ENCODE measurements around the gene KDM3A.
A peak's percentile ranks its signal among the peaks of the same experiment; 100 is the strongest.

Gene KDM3A

GRCh38 chr2:86471637-86472036 is 30.5 kb downstream of the KDM3A start:
- no peaks in the 10 kb centered on the region for H3K27me3 ChIP-seq (ENCODE audit: insufficient read depth, low read length)
- no peak for DNase-seq
- H2AFZ ChIP-seq (ENCODE audit: insufficient read depth, low read length, poor library complexity) = no peak overlapping the region
- H3K79me2 ChIP-seq (ENCODE audit: control insufficient read depth, insufficient read depth, low read length, poor library complexity) = no peaks in the 10 kb centered on the region
- no peak overlapping the region for H2BK12ac ChIP-seq (ENCODE audit: low read length)
- no peak overlapping the region for H4K91ac ChIP-seq (ENCODE audit: low read depth, low read length)
- no peak overlapping the region for H4K12ac ChIP-seq (ENCODE audit: low read depth, low read length)
- peaks cover 13 to 23% of the 10 kb centered on the region in 2 experiments for H3K36me3 ChIP-seq (ENCODE audit: control insufficient read depth in 1 of 2, insufficient read depth in 2 of 2, low read length in 2 of 2)
- no peak overlapping the region for H3K4me2 ChIP-seq (ENCODE audit: low read length)
- no peaks in the 10 kb centered on the region for H3K9me3 ChIP-seq (ENCODE audit: insufficient read depth, low read depth, low read length)
- no peak overlapping the region for H3K4ac ChIP-seq (ENCODE audit: low read depth, low read length)
- no peak overlapping the region for H3K23ac ChIP-seq (ENCODE audit: low read length)
- no peak overlapping the region for H2BK5ac ChIP-seq (ENCODE audit: low read depth, low read length, poor library complexity)
- no peak overlapping the region for H3K27ac ChIP-seq (ENCODE audit: low read depth, low read length)
- no peak overlapping the region for H3K14ac ChIP-seq (ENCODE audit: low read length)
- no peak overlapping the region for H3K4me3 ChIP-seq (ENCODE audit: low read depth, low read length)
- WGBS (ENCODE audit: extremely low coverage, insufficient coverage, insufficient read length) = no CpG with 5 or more reads among the region's 6 CpGs
- H3K18ac ChIP-seq (ENCODE audit: low read length) = no peak overlapping the region
- H3K79me1 ChIP-seq (ENCODE audit: low read length) = no peaks in the 10 kb centered on the region
- H3K4me1 ChIP-seq (ENCODE audit: control insufficient read depth in 1 of 2, insufficient read depth in 2 of 2, low read length in 2 of 2) = no peaks in the 10 kb centered on the region
- no peak overlapping the region for H2AK5ac ChIP-seq (ENCODE audit: low read length)
- H4K8ac ChIP-seq (ENCODE audit: low read depth, low read length) = no peak overlapping the region
- H2BK120ac ChIP-seq (ENCODE audit: insufficient read depth, low read length, poor library complexity) = no peak overlapping the region
- H3K9ac ChIP-seq (ENCODE audit: low read length) = no peak overlapping the region

GRCh38 chr2:86476092-86476491 is 34.9 kb downstream of the KDM3A start:
- Histone ChIP-seq H3K27me3 (ENCODE audit: insufficient read depth, low read length) (no peaks in the 10 kb centered on the region), H4K8ac (ENCODE audit: low read depth, low read length) (no peak overlapping the region), H3K79me1 (ENCODE audit: low read length) (no peaks in the 10 kb centered on the region), H2AFZ (ENCODE audit: insufficient read depth, low read length, poor library complexity) (no peak overlapping the region), H3K4me3 (ENCODE audit: low read depth, low read length) (no peak overlapping the region), H2BK5ac (ENCODE audit: low read depth, low read length, poor library complexity) (no peak overlapping the region), H3K14ac (ENCODE audit: low read length) (no peak overlapping the region), H3K36me3 (ENCODE audit: control insufficient read depth in 1 of 2, insufficient read depth in 2 of 2, low read length in 2 of 2) (peaks cover 15 to 34% of the 10 kb centered on the region in 2 experiments), H2BK12ac (ENCODE audit: low read length) (no peak overlapping the region), H4K12ac (ENCODE audit: low read depth, low read length) (no peak overlapping the region), H3K23ac (ENCODE audit: low read length) (no peak overlapping the region), H3K79me2 (ENCODE audit: control insufficient read depth, insufficient read depth, low read length, poor library complexity) (no peaks in the 10 kb centered on the region), H3K27ac (ENCODE audit: low read depth, low read length) (no peak overlapping the region), H2AK5ac (ENCODE audit: low read length) (no peak overlapping the region), H3K9me3 (ENCODE audit: insufficient read depth, low read depth, low read length) (no peaks in the 10 kb centered on the region), H3K4me1 (ENCODE audit: control insufficient read depth in 1 of 2, insufficient read depth in 2 of 2, low read length in 2 of 2) (no peaks in the 10 kb centered on the region), H3K4me2 (ENCODE audit: low read length) (no peak overlapping the region), H4K91ac (ENCODE audit: low read depth, low read length) (no peak overlapping the region), H2BK120ac (ENCODE audit: insufficient read depth, low read length, poor library complexity) (no peak overlapping the region), H3K9ac (ENCODE audit: low read length) (no peak overlapping the region), H3K4ac (ENCODE audit: low read depth, low read length) (no peak overlapping the region), H3K18ac (ENCODE audit: low read length) (no peak overlapping the region)
- DNase-seq = no peak

- Histone ChIP-seq H4K12ac (ENCODE audit: low read depth, low read length) (no peak overlapping the region), H2AK5ac (ENCODE audit: low read length) (no peak overlapping the region), H3K4ac (ENCODE audit: low read depth, low read length) (no peak overlapping the region), H3K4me2 (ENCODE audit: low read length) (no peak overlapping the region), H3K14ac (ENCODE audit: low read length) (no peak overlapping the region), H3K9ac (ENCODE audit: low read length) (no peak overlapping the region), H3K18ac (ENCODE audit: low read length) (no peak overlapping the region), H2AFZ (ENCODE audit: insufficient read depth, low read length, poor library complexity) (no peak overlapping the region), H3K9me3 (ENCODE audit: insufficient read depth, low read depth, low read length) (no peaks in the 10 kb centered on the region), H2BK12ac (ENCODE audit: low read length) (no peak overlapping the region), H3K23ac (ENCODE audit: low read length) (no peak overlapping the region), H3K79me1 (ENCODE audit: low read length) (no peaks in the 10 kb centered on the region), H2BK120ac (ENCODE audit: insufficient read depth, low read length, poor library complexity) (no peak overlapping the region), H3K79me2 (ENCODE audit: control insufficient read depth, insufficient read depth, low read length, poor library complexity) (no peaks in the 10 kb centered on the region), H3K4me3 (ENCODE audit: low read depth, low read length) (no peak overlapping the region), H4K8ac (ENCODE audit: low read depth, low read length) (no peak overlapping the region), H3K27ac (ENCODE audit: low read depth, low read length) (no peak overlapping the region), H3K36me3 (ENCODE audit: control insufficient read depth in 1 of 2, insufficient read depth in 2 of 2, low read length in 2 of 2) (peaks cover 16 to 35% of the 10 kb centered on the region in 2 experiments), H3K4me1 (ENCODE audit: control insufficient read depth in 1 of 2, insufficient read depth in 2 of 2, low read length in 2 of 2) (no peaks in the 10 kb centered on the region), H2BK5ac (ENCODE audit: low read depth, low read length, poor library complexity) (no peak overlapping the region), H3K27me3 (ENCODE audit: insufficient read depth, low read length) (no peaks in the 10 kb centered on the region), H4K91ac (ENCODE audit: low read depth, low read length) (no peak overlapping the region)
- DNase-seq = no peak
- no CpG with 5 or more reads among the region's 3 CpGs for WGBS (ENCODE audit: extremely low coverage, insufficient coverage, insufficient read length)
These were observed 35.7 kb downstream of the KDM3A start for GRCh38 chr2:86476918-86477317.

GRCh38 chr2:86477349-86477748 is 36.2 kb downstream of the KDM3A start:
- H2BK12ac ChIP-seq (ENCODE audit: low read length) = no peak overlapping the region
- H3K27ac ChIP-seq (ENCODE audit: low read depth, low read length) = no peak overlapping the region
- H4K12ac ChIP-seq (ENCODE audit: low read depth, low read length) = no peak overlapping the region
- no peak overlapping the region for H3K4me2 ChIP-seq (ENCODE audit: low read length)
- H3K79me1 ChIP-seq (ENCODE audit: low read length) = no peaks in the 10 kb centered on the region
- no peaks in the 10 kb centered on the region for H3K9me3 ChIP-seq (ENCODE audit: insufficient read depth, low read depth, low read length)
- no peak overlapping the region for H3K4ac ChIP-seq (ENCODE audit: low read depth, low read length)
- H3K4me3 ChIP-seq (ENCODE audit: low read depth, low read length) = no peak overlapping the region
- no peaks in the 10 kb centered on the region for H3K27me3 ChIP-seq (ENCODE audit: insufficient read depth, low read length)
- H2BK120ac ChIP-seq (ENCODE audit: insufficient read depth, low read length, poor library complexity) = no peak overlapping the region
- peaks cover 16 to 38% of the 10 kb centered on the region in 2 experiments for H3K36me3 ChIP-seq (ENCODE audit: control insufficient read depth in 1 of 2, insufficient read depth in 2 of 2, low read length in 2 of 2)
- H2BK5ac ChIP-seq (ENCODE audit: low read depth, low read length, poor library complexity) = no peak overlapping the region
- no peak overlapping the region for H3K18ac ChIP-seq (ENCODE audit: low read length)
- no peak overlapping the region for H3K14ac ChIP-seq (ENCODE audit: low read length)
- no peak overlapping the region for H2AFZ ChIP-seq (ENCODE audit: insufficient read depth, low read length, poor library complexity)
- H3K4me1 ChIP-seq (ENCODE audit: control insufficient read depth in 1 of 2, insufficient read depth in 2 of 2, low read length in 2 of 2) = no peaks in the 10 kb centered on the region
- H4K91ac ChIP-seq (ENCODE audit: low read depth, low read length) = no peak overlapping the region
- H2AK5ac ChIP-seq (ENCODE audit: low read length) = no peak overlapping the region
- H3K9ac ChIP-seq (ENCODE audit: low read length) = no peak overlapping the region
- no peaks in the 10 kb centered on the region for H3K79me2 ChIP-seq (ENCODE audit: control insufficient read depth, insufficient read depth, low read length, poor library complexity)
- H3K23ac ChIP-seq (ENCODE audit: low read length) = no peak overlapping the region
- no peak overlapping the region for H4K8ac ChIP-seq (ENCODE audit: low read depth, low read length)
- DNase-seq = peak in 1 of 2 donors; percentile 12
